Sigmoid colon (tissue), 7 donors: Measurements from ENCODE around the gene INSRR. TPM values are rescaled to one million over a fixed set of nuclear protein-coding genes. Genes with fewer than 3 reads are reported as not detected.

Experiments used
- DNase-seq: peaks from one replicate; pipeline ENCODE4 v3.0.0-alpha.2; 2019
- H3K27ac ChIP-seq, 4 donors: fragments of 200-600 bp; sonication (generic); one replicate each; pipeline ENCODE4 v1.5.1; 2016 to 2019; ENCODE audit warnings: mild to moderate bottlenecking in 1 of 4
- H3K27me3 ChIP-seq, 3 donors: fragments of 200-600 bp; sonication (generic); one replicate each; pipeline ENCODE4 v1.5.1; 2019; ENCODE audit warnings: mild to moderate bottlenecking in 1 of 3
- H3K36me3 ChIP-seq, 4 donors: fragments of 200-600 bp; sonication (generic); one replicate each; pipeline ENCODE4 v1.5.1; 2016 to 2019
- H3K4me1 ChIP-seq, 4 donors: fragments of 200-600 bp; sonication (generic); one replicate each; pipeline ENCODE4 v1.5.1; 2017 to 2019
- H3K4me3 ChIP-seq, 4 donors: fragments of 200-600 bp; sonication (generic); one replicate each; pipeline ENCODE4 v1.5.1; 2017 to 2019; ENCODE audit warnings: mild to moderate bottlenecking in 2 of 4, moderate library complexity in 1 of 4
- H3K9me3 ChIP-seq, 4 donors: fragments of 200-600 bp in 3 of 4; sonication (generic) in 3 of 4; one replicate each; pipeline versions ENCODE4 v1.5.1 to v1.6.1; 2013 to 2019
- CTCF ChIP-seq, 4 experiments: fragments of 450-650 bp in 3 of 4; fragments of 200-600 bp in 1 of 4; IDR thresholded peaks; one replicate each; pipeline ENCODE4 v1.5.1; 2016 to 2019; ENCODE audit warnings: antibody characterized with exemption in 4 of 4, mild to moderate bottlenecking in 3 of 4, moderate library complexity in 2 of 4
- EP300 ChIP-seq, 4 donors: sonication (generic); formaldehyde crosslinking; IDR thresholded peaks; one replicate each; pipeline ENCODE4 v1.6.1; 2017; ENCODE audit warnings: antibody characterized with exemption in 4 of 4
- POLR2A ChIP-seq, 2 donors: fragments of 450-650 bp; IDR thresholded peaks; one replicate each; pipeline ENCODE4 v1.6.1; 2016; ENCODE audit warnings: antibody characterized with exemption in 2 of 2, mild to moderate bottlenecking in 2 of 2, moderate library complexity in 2 of 2
- POLR2AphosphoS5 ChIP-seq, 4 donors: sonication (generic); formaldehyde crosslinking; IDR thresholded peaks; one replicate each; pipeline ENCODE4 v1.6.1; 2017; ENCODE audit warnings: antibody characterized with exemption in 4 of 4
- WGBS, 2 donors: extraction: QIAGEN DNeasy Blood & Tissue Kit; methylation state at CpG; one replicate each; pipeline ENCODE4 v1.1.7; 2013; 5-methylcytosine and 5-hydroxymethylcytosine counted together
- intact Hi-C: fragments of 100-400 bp; cut with DNase I; formaldehyde crosslinking; loops from one replicate; pipeline ENCODE4 v1.15.1; 2023
- polyA plus RNA-seq, 3 donors: library from polyadenylated mRNA; stranded (reverse); fragments of 200-250 nt; gene quantifications; one replicate each; pipeline ENCODE4 v1.2.3, GENCODE V29; 2013
- total RNA-seq, 4 donors: library from RNA; depleted of rRNA; stranded (reverse); fragments of >200 nt; gene quantifications; one replicate each; pipeline ENCODE4 v1.1.0, GENCODE V29; 2016
- donor health status: healthy with polysubstance abuse.
- donor health status: Bipolar disorder and iron deficiency.
- donor health status: healthy.

Gene INSRR
- total and polyA plus RNA-seq, 7 donors = 0.06 TPM; not detected in 6

- no peak for DNase-seq
- no peaks in the 10 kb centered on the region for H3K36me3 ChIP-seq
- H3K9me3 ChIP-seq = no peaks in the 10 kb centered on the region
- intact Hi-C loops = no loop called here
- H3K4me1 ChIP-seq = peaks cover 0 to 13% (median 5%) of the 10 kb centered on the region in 4 donors
- WGBS, 2 donors = 85 to 91% methylated on average over 5 of the region's 5 CpGs
- H3K27me3 ChIP-seq = peaks cover 15 to 69% (median 46%) of the 10 kb centered on the region in 3 donors
- H3K27ac ChIP-seq = no peak overlapping the region
- TF ChIP-seq POLR2A (IDR thresholded peaks at IDR 0.05) (no peak), POLR2AphosphoS5 (IDR thresholded peaks at IDR 0.05) (no peak)
- H3K4me3 ChIP-seq = no peak overlapping the region
Measured at GRCh38 chr1:156846643-156847042, 12.3 kb downstream of the INSRR start.

DNA sequence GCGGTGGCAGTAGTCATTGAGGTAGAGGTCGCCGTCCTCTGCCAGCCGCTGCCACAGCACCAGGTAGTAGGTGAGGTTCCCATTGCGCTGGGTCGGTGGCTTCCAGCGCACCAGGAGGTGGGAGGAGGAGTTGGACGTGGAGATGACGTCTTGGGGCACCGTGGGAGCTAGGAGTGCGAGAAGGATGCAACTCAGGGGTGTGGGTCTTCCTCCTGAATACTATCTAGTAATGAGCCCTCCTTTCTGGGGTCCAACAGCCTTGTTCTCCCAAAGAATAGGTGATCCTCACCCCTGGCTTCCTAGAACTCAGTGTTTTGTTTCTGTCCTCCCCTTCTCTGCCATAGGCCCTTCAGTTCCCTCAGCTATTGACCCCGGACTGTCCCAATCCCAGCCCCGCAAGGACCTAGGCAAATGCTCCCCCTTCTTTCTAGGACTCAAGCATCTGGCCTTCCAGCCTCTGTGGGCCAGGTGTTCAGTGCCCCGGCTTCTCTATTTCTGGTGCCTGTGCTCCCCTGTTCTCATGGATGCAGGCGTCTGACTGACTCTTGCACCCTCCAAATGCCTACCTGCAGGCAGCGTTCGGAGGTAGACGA is 12.9 kb downstream of the INSRR start:
- H3K36me3 ChIP-seq = no peaks in the 10 kb centered on the region
- intact Hi-C loops = no loop called here
- no peak for TF ChIP-seq EP300 (IDR thresholded peaks at IDR 0.05)
- DNase-seq = no peak
- WGBS, 2 donors = 50 to 51% methylated on average over 18 of the region's 18 CpGs
- peaks cover 15 to 75% (median 46%) of the 10 kb centered on the region in 3 donors for H3K27me3 ChIP-seq
- H3K4me3 ChIP-seq = no peak overlapping the region
- H3K27ac ChIP-seq = no peak overlapping the region
- no peaks in the 10 kb centered on the region for H3K9me3 ChIP-seq
- H3K4me1 ChIP-seq = peaks cover 0 to 13% (median 5%) of the 10 kb centered on the region in 4 donors

GRCh38 chr1:156845055-156845952 is 13.6 kb downstream of the INSRR start:
- no peak for DNase-seq
- intact Hi-C loops = no loop called here
- WGBS, 2 donors = 10 to 16% methylated on average over 69 of the region's 69 CpGs
- Histone ChIP-seq H3K4me1 (peaks cover 0 to 13% (median 5%) of the 10 kb centered on the region in 4 donors), H3K9me3 (no peaks in the 10 kb centered on the region), H3K27ac (no peak overlapping the region), H3K36me3 (no peaks in the 10 kb centered on the region), H3K27me3 (peaks cover 15 to 81% (median 46%) of the 10 kb centered on the region in 3 donors), H3K4me3 (no peak overlapping the region)
- no peak for TF ChIP-seq POLR2AphosphoS5 (IDR thresholded peaks at IDR 0.05)
- TF ChIP-seq CTCF (IDR thresholded peaks at IDR 0.05) = no peak
- TF ChIP-seq POLR2A (IDR thresholded peaks at IDR 0.05) = no peak
- TF ChIP-seq EP300 (IDR thresholded peaks at IDR 0.05) = no peak

- peaks cover 15 to 88% (median 43%) of the 10 kb centered on the region in 3 donors for H3K27me3 ChIP-seq
- intact Hi-C loops = no loop called here
Measured at GRCh38 chr1:156844638-156845037, 14.3 kb downstream of the INSRR start.

DNA sequence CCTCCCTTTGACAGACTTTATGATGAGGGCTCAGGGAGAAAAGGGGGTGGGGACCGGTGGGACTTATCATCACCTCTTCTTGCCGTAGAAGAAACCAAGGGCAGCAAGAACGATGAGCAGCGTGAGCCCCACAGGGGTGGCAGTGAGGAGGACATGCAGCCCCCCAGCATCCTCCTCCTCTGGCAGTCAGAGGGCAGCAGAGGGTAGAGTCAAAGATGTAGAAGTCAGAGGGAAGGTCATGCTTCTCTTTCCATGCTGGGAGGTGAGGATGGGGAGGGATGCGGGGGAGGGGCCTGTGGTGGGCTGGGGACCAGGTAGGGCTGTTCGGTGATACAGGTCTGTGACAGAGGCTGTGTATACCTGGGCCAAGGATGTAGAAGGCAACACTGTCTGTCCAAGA is 14.8 kb downstream of the INSRR start:
- no peak for DNase-seq
- Histone ChIP-seq H3K4me3 (no peak overlapping the region), H3K27me3 (peaks cover 15 to 87% (median 43%) of the 10 kb centered on the region in 3 donors), H3K36me3 (no peaks in the 10 kb centered on the region), H3K4me1 (peaks cover 0 to 13% (median 5%) of the 10 kb centered on the region in 4 donors), H3K9me3 (no peaks in the 10 kb centered on the region), H3K27ac (no peak overlapping the region)
- TF ChIP-seq POLR2A (IDR thresholded peaks at IDR 0.05) (no peak), CTCF (IDR thresholded peaks at IDR 0.05) (no peak), POLR2AphosphoS5 (IDR thresholded peaks at IDR 0.05) (no peak), EP300 (IDR thresholded peaks at IDR 0.05) (no peak)
- intact Hi-C loops = no loop called here
- 44 to 47% methylated on average over 6 of the region's 6 CpGs for WGBS, 2 donors

More at GRCh38 chr1:156844638-156845037, 14.3 kb downstream of the INSRR start:
- Histone ChIP-seq H3K4me1 (peaks cover 0 to 13% (median 5%) of the 10 kb centered on the region in 4 donors), H3K27ac (no peak overlapping the region), H3K9me3 (no peaks in the 10 kb centered on the region), H3K4me3 (no peak overlapping the region), H3K36me3 (no peaks in the 10 kb centered on the region)
- TF ChIP-seq POLR2AphosphoS5 (IDR thresholded peaks at IDR 0.05) (no peak), EP300 (IDR thresholded peaks at IDR 0.05) (no peak), CTCF (IDR thresholded peaks at IDR 0.05) (no peak), POLR2A (IDR thresholded peaks at IDR 0.05) (no peak)
- WGBS, 2 donors = 30 to 31% methylated on average over 14 of the region's 14 CpGs
- no peak for DNase-seq
